KMS-11 (cell line): ENCODE results near the gene DSC1.

Source experiments
- H2AFZ ChIP-seq: fragments of 200-600 bp; sonication (generic); 2 replicates; pipeline ENCODE4 v1.6.1; 2016; ENCODE audit warnings: antibody characterized with exemption, mixed run types, low read depth
- H3K27ac ChIP-seq: fragments of 200-600 bp; sonication (generic); 2 replicates; pipeline ENCODE4 v1.6.1; 2016; ENCODE audit warnings: mild to moderate bottlenecking, mixed run types
- H3K27me3 ChIP-seq: fragments of 200-600 bp; sonication (generic); 2 replicates; pipeline ENCODE4 v1.6.1; 2017; ENCODE audit warnings: mild to moderate bottlenecking, low read depth, mixed run types, moderate library complexity; ENCODE audit not compliant: insufficient read depth
- H3K36me3 ChIP-seq: fragments of 200-600 bp; sonication (generic); 2 replicates; pipeline ENCODE4 v1.6.1; 2017; ENCODE audit warnings: mild to moderate bottlenecking, mixed run types; ENCODE audit not compliant: insufficient read depth
- H3K4me1 ChIP-seq: fragments of 200-600 bp; sonication (generic); 2 replicates; pipeline ENCODE4 v1.6.1; 2016; ENCODE audit warnings: mild to moderate bottlenecking, low read depth, mixed run types; ENCODE audit not compliant: poor library complexity, severe bottlenecking
- H3K4me2 ChIP-seq: fragments of 200-600 bp; sonication (generic); 2 replicates; pipeline ENCODE4 v1.7.0; 2016; ENCODE audit warnings: mild to moderate bottlenecking, mixed run types
- H3K4me3 ChIP-seq: fragments of 200-600 bp; sonication (generic); IDR thresholded peaks from 2 replicates; pipeline ENCODE4 v1.6.1; 2017; ENCODE audit warnings: low read depth, low read length, mixed read lengths; ENCODE audit not compliant: insufficient read depth
- H3K79me2 ChIP-seq: fragments of 200-600 bp; sonication (generic); 2 replicates; pipeline ENCODE4 v1.6.1; 2016; ENCODE audit warnings: low read depth, mixed run types; ENCODE audit not compliant: insufficient read depth
- H3K9ac ChIP-seq: fragments of 200-600 bp; sonication (generic); 2 replicates; pipeline ENCODE4 v1.6.1; 2016; ENCODE audit warnings: mild to moderate bottlenecking, mixed run types
- H4K20me1 ChIP-seq: fragments of 200-600 bp; sonication (generic); 2 replicates; pipeline ENCODE4 v1.6.1; 2016; ENCODE audit warnings: mild to moderate bottlenecking, mixed run types; ENCODE audit not compliant: insufficient read depth
- TF ChIP-seq, protein P1 (sequence below): fragments of 200-600 bp; sonication (generic); conservative IDR thresholded peaks from 2 replicates; pipeline ENCODE4 v1.6.1; 2017; ENCODE audit warnings: low read depth, mild to moderate bottlenecking, antibody characterized with exemption, low read length, moderate library complexity, mixed read lengths

Gene DSC1, protein sequence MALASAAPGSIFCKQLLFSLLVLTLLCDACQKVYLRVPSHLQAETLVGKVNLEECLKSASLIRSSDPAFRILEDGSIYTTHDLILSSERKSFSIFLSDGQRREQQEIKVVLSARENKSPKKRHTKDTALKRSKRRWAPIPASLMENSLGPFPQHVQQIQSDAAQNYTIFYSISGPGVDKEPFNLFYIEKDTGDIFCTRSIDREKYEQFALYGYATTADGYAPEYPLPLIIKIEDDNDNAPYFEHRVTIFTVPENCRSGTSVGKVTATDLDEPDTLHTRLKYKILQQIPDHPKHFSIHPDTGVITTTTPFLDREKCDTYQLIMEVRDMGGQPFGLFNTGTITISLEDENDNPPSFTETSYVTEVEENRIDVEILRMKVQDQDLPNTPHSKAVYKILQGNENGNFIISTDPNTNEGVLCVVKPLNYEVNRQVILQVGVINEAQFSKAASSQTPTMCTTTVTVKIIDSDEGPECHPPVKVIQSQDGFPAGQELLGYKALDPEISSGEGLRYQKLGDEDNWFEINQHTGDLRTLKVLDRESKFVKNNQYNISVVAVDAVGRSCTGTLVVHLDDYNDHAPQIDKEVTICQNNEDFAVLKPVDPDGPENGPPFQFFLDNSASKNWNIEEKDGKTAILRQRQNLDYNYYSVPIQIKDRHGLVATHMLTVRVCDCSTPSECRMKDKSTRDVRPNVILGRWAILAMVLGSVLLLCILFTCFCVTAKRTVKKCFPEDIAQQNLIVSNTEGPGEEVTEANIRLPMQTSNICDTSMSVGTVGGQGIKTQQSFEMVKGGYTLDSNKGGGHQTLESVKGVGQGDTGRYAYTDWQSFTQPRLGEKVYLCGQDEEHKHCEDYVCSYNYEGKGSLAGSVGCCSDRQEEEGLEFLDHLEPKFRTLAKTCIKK

DNA sequence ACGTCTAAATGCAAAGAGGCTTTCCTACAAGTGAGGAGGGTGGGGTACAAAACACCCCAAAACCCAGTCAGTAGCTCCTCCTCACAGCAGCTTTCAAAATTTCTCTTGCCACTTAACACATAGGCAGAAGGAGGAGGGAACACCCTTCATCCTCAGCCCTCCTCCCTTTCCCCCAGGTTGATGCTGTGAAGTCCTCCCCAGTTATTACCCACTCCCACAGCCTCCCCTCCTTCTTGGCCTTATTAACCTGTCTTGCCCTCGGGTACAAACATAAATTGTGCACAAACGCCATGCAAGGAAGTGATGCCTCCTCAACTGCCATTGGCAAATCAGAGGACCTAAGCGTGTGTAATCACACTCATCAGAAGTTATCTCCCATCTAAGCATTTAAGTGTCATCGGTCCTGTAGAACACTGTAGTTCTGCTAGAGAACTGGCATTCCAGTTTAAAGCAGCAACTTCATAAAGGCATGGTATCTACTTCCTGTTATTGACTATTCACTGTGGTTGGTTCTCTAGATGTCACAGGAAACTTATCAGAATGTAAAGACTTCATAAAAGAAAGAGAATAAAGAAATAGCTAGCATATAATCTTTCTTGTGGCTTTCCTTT lies at the start of gene DSC1:
DSC1 (minus strand) TSS at position 32 of the 611 bp plus-strand sequence. CDS start 262 bp downstream, outside the sequence.
- Histone ChIP-seq H3K4me1 (no peaks in the 10 kb centered on the region), H3K79me2 (no peaks in the 10 kb centered on the region), H3K27ac (no peak within 1 kb of the TSS), H3K27me3 (no peaks in the 10 kb centered on the region), H3K4me3 (no peak within 1 kb of the TSS), H3K36me3 (no peaks in the 10 kb centered on the region), H4K20me1 (no peaks in the 10 kb centered on the region), H2AFZ (no peak within 1 kb of the TSS), H3K9ac (no peak within 1 kb of the TSS), H3K4me2 (no peak within 1 kb of the TSS)
- TF ChIP-seq, protein P1, sequence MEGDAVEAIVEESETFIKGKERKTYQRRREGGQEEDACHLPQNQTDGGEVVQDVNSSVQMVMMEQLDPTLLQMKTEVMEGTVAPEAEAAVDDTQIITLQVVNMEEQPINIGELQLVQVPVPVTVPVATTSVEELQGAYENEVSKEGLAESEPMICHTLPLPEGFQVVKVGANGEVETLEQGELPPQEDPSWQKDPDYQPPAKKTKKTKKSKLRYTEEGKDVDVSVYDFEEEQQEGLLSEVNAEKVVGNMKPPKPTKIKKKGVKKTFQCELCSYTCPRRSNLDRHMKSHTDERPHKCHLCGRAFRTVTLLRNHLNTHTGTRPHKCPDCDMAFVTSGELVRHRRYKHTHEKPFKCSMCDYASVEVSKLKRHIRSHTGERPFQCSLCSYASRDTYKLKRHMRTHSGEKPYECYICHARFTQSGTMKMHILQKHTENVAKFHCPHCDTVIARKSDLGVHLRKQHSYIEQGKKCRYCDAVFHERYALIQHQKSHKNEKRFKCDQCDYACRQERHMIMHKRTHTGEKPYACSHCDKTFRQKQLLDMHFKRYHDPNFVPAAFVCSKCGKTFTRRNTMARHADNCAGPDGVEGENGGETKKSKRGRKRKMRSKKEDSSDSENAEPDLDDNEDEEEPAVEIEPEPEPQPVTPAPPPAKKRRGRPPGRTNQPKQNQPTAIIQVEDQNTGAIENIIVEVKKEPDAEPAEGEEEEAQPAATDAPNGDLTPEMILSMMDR, result no peak

DNA sequence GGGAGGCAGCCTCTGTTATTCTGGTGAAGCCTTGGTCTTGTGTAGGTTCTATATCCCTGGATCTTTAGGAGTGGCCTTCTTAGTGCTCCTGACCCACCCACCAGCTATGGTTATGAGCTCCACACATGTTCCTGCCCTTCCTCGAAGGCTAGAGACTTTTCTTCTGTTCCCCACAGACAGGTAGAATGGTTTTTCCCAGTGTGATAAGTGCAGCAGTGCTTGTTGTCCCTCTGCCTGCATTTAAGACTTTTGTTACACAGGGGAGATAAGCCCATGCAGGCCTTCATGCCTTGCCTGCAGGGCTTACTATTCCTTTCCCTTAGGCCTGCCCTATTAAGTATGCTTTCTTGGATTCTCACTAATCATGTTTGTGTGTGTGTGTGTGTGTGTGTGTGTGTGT lies 48.4 kb upstream of the DSC1 start:
- Histone ChIP-seq H2AFZ (no peak overlapping the region), H4K20me1 (no peaks in the 10 kb centered on the region), H3K36me3 (no peaks in the 10 kb centered on the region), H3K4me3 (no peak overlapping the region), H3K9ac (no peak overlapping the region), H3K4me2 (no peak overlapping the region), H3K27me3 (no peaks in the 10 kb centered on the region), H3K79me2 (no peaks in the 10 kb centered on the region), H3K4me1 (no peaks in the 10 kb centered on the region), H3K27ac (no peak overlapping the region)
- TF ChIP-seq, protein P1, result no peak

DNA sequence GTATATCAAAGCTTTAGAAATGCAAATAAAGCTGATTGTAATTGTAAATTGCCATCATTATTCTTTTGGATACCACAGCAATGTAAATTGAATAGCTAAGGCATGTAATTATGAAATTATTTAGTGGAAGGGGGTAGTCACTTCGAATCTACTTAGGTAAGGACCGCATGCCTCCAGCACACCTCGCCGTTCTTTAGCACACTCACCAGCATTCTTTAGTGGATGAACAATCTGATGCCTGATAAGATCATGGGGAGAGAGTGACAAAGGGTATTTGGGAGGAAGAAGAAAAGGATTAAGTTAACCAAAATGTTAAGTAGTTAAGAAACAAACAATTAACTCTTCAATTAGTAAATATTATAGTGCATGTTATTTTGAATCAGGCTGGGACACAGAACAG lies 46.4 kb upstream of the DSC1 start:
- Histone ChIP-seq H3K79me2 (no peaks in the 10 kb centered on the region), H4K20me1 (no peaks in the 10 kb centered on the region), H3K27ac (no peak overlapping the region), H3K36me3 (no peaks in the 10 kb centered on the region), H3K9ac (no peak overlapping the region), H3K27me3 (no peaks in the 10 kb centered on the region), H3K4me1 (no peaks in the 10 kb centered on the region), H2AFZ (no peak overlapping the region), H3K4me2 (no peak overlapping the region), H3K4me3 (no peak overlapping the region)
- TF ChIP-seq, protein P1, result no peak

DNA sequence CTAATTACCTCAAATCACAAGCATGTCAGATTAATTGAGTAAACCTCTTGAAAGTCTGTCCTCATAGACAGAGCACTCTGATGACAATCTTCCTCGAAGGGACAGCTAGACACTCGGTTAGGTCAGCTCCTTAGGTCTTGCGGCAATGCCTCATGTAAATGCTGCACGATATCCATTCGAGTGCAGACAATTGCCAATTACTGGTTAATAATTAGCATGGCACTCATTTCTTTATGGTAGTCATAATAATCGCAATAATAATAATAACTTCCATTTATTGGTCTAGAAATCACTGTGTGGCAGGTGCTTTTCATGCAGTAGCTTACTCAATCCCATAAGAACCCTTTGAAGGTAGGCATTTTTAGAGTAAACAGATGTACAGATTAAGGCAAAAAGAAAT lies 44.7 kb upstream of the DSC1 start:
- TF ChIP-seq, protein P1, result no peak
- Histone ChIP-seq H4K20me1 (no peaks in the 10 kb centered on the region), H3K4me3 (no peak overlapping the region), H3K36me3 (no peaks in the 10 kb centered on the region), H3K4me2 (no peak overlapping the region), H3K4me1 (no peaks in the 10 kb centered on the region), H3K27ac (no peak overlapping the region), H3K79me2 (no peaks in the 10 kb centered on the region), H3K27me3 (no peaks in the 10 kb centered on the region), H3K9ac (no peak overlapping the region), H2AFZ (no peak overlapping the region)
